Endodermal cell (in vitro differentiated cells): ENCODE measurements around the gene MARK3. TPM values are rescaled to one million over a fixed set of nuclear protein-coding genes. Genes with fewer than 3 reads are reported as not detected.

Source experiments
- DNase-seq: peaks from one replicate; pipeline ENCODE4 v3.0.0-alpha.2; 2017
- H3K27ac ChIP-seq: 2 replicates; pipeline ENCODE4 v1.5.1; 2013; ENCODE audit warnings: mild to moderate bottlenecking, low read depth, low read length, moderate library complexity
- H3K27me3 ChIP-seq: 2 replicates; pipeline ENCODE4 v1.6.1; 2013; ENCODE audit warnings: mild to moderate bottlenecking, low read length, moderate library complexity; ENCODE audit not compliant: insufficient read depth, control insufficient read depth, poor library complexity, severe bottlenecking
- H3K36me3 ChIP-seq: 2 replicates; pipeline ENCODE4 v1.7.0; 2013; ENCODE audit warnings: mild to moderate bottlenecking, low read length, moderate library complexity; ENCODE audit not compliant: control insufficient read depth, insufficient read depth
- H3K4me1 ChIP-seq: one replicate; pipeline ENCODE4 v1.7.0; 2013; ENCODE audit warnings: low read length; ENCODE audit not compliant: control insufficient read depth, insufficient read depth
- H3K4me3 ChIP-seq: 2 replicates; pipeline ENCODE4 v1.5.1; 2013; ENCODE audit warnings: mild to moderate bottlenecking, low read length, moderate library complexity
- H3K9ac ChIP-seq: 2 replicates; pipeline ENCODE4 v1.6.1; 2013; ENCODE audit warnings: mild to moderate bottlenecking, low read length, moderate library complexity; ENCODE audit not compliant: poor library complexity, severe bottlenecking; ENCODE audit errors: extremely low read depth
- H3K9me3 ChIP-seq: 2 replicates; pipeline ENCODE4 v1.6.1; 2013; ENCODE audit warnings: mild to moderate bottlenecking, low read length, moderate library complexity; ENCODE audit not compliant: control insufficient read depth
- H3K27ac Mint-ChIP-seq: 2 replicates; pipeline ENCODE4 v1.8.0; 2020; ENCODE audit warnings: mixed read lengths
- H3K27me3 Mint-ChIP-seq: 2 replicates; pipeline ENCODE4 v1.8.0; 2021; ENCODE audit warnings: mild to moderate bottlenecking, mixed read lengths; ENCODE audit not compliant: insufficient read depth
- H3K36me3 Mint-ChIP-seq: 2 replicates; pipeline ENCODE4 v1.8.0; 2020; ENCODE audit warnings: low read depth, mixed read lengths
- H3K4me1 Mint-ChIP-seq: 2 replicates; pipeline ENCODE4 v1.8.0; 2020; ENCODE audit warnings: mixed read lengths
- H3K4me3 Mint-ChIP-seq: 2 replicates; pipeline ENCODE4 v1.8.0; 2020; ENCODE audit warnings: mild to moderate bottlenecking, moderate library complexity, mixed read lengths
- H3K9me3 Mint-ChIP-seq: 2 replicates; pipeline ENCODE4 v1.8.0; 2020; ENCODE audit warnings: mild to moderate bottlenecking, mixed read lengths
- WGBS, 2 experiments: methylation state at CpG; one replicate each; pipeline versions ENCODE4 v1.1.5 to v1.1.7; 2013; ENCODE audit warnings: missing lambda C conversion rate in 2 of 2, mixed read lengths in 1 of 2; ENCODE audit not compliant: insufficient coverage in 1 of 2, insufficient read length in 1 of 2; 5-methylcytosine and 5-hydroxymethylcytosine counted together
- total RNA-seq, 2 donors: library from RNA; stranded (reverse); fragmentation: NEBNext Ultra II Directional in 1 of 2; extraction: Animal tissue kit (Norgen Biotek cat#: 25700) in 1 of 2; gene quantifications; 2 replicates in 1 of 2; 3 replicates in 1 of 2; pipeline ENCODE4 v1.2.1, GENCODE V29; 2021
- TF ChIP-seq, protein P1 (sequence below): fragments of 200-600 bp; sonication (generic); conservative IDR thresholded peaks from 2 replicates; pipeline ENCODE4 v1.5.0; 2021; ENCODE audit warnings: antibody characterized with exemption, mild to moderate bottlenecking

MARK3 gene
- total RNA-seq, 2 donors from 2014 or later: 95.8 to 106 TPM

DNA sequence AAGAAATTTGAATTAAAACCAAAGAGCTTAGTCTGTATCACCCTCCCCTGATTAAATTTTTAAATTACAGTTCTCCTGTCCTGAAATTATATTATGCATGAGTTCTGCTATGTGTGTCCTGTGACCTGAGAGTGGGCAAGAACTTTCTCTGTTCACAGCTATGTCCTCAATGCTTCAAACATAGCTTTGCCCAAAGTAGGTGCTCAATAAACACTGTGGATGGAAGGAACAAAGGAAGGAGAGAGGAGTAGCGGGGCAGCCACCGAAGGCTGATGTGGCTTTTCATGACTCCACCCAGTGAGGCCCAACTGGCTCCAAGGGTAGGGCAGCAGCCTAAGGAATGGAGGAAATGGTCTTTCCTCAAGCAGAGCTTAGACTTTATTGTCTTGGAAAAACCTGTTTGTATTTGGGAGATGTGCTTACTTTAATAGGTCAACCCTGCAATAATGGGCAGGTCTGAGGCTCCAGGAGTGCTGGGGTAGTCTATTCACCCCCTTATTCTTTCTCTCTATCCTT is 7.6 kb upstream of the MARK3 start:
- no peaks in the 10 kb centered on the region for H3K9me3 ChIP-seq
- TF ChIP-seq, protein P1, sequence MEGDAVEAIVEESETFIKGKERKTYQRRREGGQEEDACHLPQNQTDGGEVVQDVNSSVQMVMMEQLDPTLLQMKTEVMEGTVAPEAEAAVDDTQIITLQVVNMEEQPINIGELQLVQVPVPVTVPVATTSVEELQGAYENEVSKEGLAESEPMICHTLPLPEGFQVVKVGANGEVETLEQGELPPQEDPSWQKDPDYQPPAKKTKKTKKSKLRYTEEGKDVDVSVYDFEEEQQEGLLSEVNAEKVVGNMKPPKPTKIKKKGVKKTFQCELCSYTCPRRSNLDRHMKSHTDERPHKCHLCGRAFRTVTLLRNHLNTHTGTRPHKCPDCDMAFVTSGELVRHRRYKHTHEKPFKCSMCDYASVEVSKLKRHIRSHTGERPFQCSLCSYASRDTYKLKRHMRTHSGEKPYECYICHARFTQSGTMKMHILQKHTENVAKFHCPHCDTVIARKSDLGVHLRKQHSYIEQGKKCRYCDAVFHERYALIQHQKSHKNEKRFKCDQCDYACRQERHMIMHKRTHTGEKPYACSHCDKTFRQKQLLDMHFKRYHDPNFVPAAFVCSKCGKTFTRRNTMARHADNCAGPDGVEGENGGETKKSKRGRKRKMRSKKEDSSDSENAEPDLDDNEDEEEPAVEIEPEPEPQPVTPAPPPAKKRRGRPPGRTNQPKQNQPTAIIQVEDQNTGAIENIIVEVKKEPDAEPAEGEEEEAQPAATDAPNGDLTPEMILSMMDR: no peak
- no peaks in the 10 kb centered on the region for H3K36me3 ChIP-seq
- Mint-ChIP-seq H3K4me3 (no peak overlapping the region), H3K36me3 (no peaks in the 10 kb centered on the region), H3K27ac (no peak overlapping the region), H3K27me3 (peaks cover 5% of the 10 kb centered on the region), H3K4me1 (peaks cover 2% of the 10 kb centered on the region), H3K9me3 (no peaks in the 10 kb centered on the region)
- WGBS, 2 experiments: 89 to 95% methylated on average over 2 of the region's 2 CpGs
- no peak overlapping the region for H3K27ac ChIP-seq
- DNase-seq: no peak
- no peak overlapping the region for H3K9ac ChIP-seq
- H3K4me3 ChIP-seq: no peak overlapping the region
- no peaks in the 10 kb centered on the region for H3K27me3 ChIP-seq
- no peaks in the 10 kb centered on the region for H3K4me1 ChIP-seq

DNA sequence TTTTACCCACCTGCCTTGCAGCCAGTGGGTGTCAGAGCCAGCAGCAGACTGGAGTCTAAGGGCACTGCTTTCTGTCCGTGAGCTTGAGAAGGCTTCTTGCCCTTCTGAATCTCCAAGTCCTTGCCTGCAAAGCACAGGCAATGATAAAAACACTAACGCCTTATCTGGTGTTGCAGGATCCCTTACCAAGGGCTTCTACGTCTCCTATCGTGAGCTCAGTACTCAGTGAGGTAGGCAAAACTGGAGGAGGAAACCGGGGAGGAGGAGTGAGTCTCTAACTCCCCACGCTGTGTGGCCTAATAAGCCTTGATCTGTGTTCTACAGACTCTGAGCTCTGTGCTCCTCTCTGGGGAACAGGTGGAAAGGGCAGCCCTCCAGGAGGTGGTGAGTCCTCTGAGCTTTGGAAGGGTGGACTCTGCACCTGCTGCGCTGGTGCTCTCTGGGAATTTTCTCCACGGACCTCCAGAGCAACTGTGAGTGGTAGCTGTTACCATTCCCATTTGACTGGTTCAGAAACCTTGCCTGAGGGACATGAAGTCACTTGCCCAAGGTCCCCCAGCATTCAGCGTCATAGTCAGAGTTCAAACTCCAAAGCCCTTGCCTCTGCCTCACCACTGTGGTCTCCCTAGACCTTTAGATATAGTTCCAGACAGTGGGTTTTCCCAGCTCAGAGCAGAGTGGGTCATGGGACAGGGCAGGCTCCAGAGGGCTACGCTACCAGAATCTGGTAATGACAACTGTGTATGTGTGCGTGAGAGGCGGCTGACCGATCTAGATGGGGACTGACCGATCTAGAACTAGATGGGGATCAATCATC is 7.0 kb upstream of the MARK3 start:
- Mint-ChIP-seq H3K4me3 (no peak overlapping the region), H3K36me3 (no peaks in the 10 kb centered on the region), H3K4me1 (no peaks in the 10 kb centered on the region), H3K27me3 (peaks cover 8% of the 10 kb centered on the region), H3K9me3 (no peaks in the 10 kb centered on the region), H3K27ac (no peak overlapping the region)
- Histone ChIP-seq H3K27ac (no peak overlapping the region), H3K4me3 (no peak overlapping the region), H3K27me3 (no peaks in the 10 kb centered on the region), H3K36me3 (no peaks in the 10 kb centered on the region), H3K9me3 (no peaks in the 10 kb centered on the region), H3K4me1 (no peaks in the 10 kb centered on the region), H3K9ac (no peak overlapping the region)
- DNase-seq: no peak
- TF ChIP-seq, protein P1: no peak
- 88 to 94% methylated on average over 12 to 14 of the region's 14 CpGs for WGBS, 2 experiments

DNA sequence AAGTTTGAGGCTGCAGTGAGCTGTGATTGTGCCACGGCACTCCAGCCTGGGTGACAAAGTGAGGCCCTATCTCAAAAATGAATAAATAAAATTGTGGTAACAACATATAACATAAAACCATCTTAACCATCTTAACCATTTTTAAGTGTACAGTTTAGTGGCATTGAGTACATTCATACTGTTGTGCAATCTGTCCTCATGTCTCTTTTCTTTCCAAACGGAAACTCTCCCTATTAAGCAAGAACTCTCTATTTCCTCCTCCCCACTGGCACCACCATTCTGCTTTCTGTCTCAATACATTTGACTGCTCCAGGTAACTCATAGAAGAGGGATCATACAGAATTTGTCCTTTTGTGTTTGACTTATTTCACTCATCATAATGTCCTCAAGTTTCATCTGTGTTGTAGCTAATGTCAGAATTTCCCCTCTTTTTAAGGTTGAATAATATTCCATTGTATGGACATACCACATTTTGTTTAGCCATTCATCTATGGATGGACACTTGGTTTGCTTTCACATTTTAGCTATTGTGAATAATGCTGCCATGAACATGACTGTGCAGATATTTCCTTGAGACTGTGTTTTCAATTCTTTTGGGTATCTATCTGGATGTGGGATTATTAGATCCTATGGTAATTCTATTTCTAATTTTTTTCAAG is 4.4 kb upstream of the MARK3 start:
- Histone ChIP-seq H3K27me3 (peaks cover 8% of the 10 kb centered on the region), H3K4me1 (no peaks in the 10 kb centered on the region), H3K36me3 (no peaks in the 10 kb centered on the region), H3K27ac (no peak overlapping the region), H3K9ac (no peak overlapping the region), H3K9me3 (no peaks in the 10 kb centered on the region), H3K4me3 (no peak overlapping the region)
- peaks cover 3% of the 10 kb centered on the region for H3K4me1 Mint-ChIP-seq
- H3K36me3 Mint-ChIP-seq: no peaks in the 10 kb centered on the region
- no peak for DNase-seq
- no peak overlapping the region for H3K4me3 Mint-ChIP-seq
- H3K27ac Mint-ChIP-seq: no peak overlapping the region
- H3K9me3 Mint-ChIP-seq: no peaks in the 10 kb centered on the region
- TF ChIP-seq, protein P1: no peak
- WGBS, 2 experiments: 20 to 25% methylated on average over 1 to 2 of the region's 2 CpGs
- peaks cover 20% of the 10 kb centered on the region for H3K27me3 Mint-ChIP-seq
